HEK293 (cell line): Measurements from ENCODE around the gene OAS2.

Experiments used
- CTCF ChIP-seq: fragments of 450-650 bp; formaldehyde crosslinking; IDR thresholded peaks from 2 replicates; pipeline ENCODE4 v1.5.1; 2016; ENCODE audit warnings: missing biosample characterization, missing genetic modification characterization
- IKZF3 ChIP-seq: fragments of 450-650 bp; IDR thresholded peaks from 2 replicates; pipeline ENCODE4 v1.5.0; 2018; ENCODE audit warnings: missing biosample characterization, mild to moderate bottlenecking, missing genetic modification characterization, moderate library complexity
- TCF7L2 ChIP-seq: IDR thresholded peaks from 2 replicates; pipeline ENCODE4 v1.6.1; 2011; ENCODE audit warnings: low read depth, mild to moderate bottlenecking, inconsistent platforms, low read length, moderate library complexity, borderline replicate concordance
- ZNF10 ChIP-seq: fragments of 450-650 bp; formaldehyde crosslinking; IDR thresholded peaks from 2 replicates; pipeline ENCODE4 v1.5.1; 2017; ENCODE audit warnings: missing biosample characterization, missing genetic modification characterization
- ZNF18 ChIP-seq: fragments of 450-650 bp; formaldehyde crosslinking; IDR thresholded peaks from 2 replicates; pipeline ENCODE4 v1.5.1; 2016; ENCODE audit warnings: missing biosample characterization, missing genetic modification characterization
- ZNF184 ChIP-seq: fragments of 450-650 bp; IDR thresholded peaks from 2 replicates; pipeline ENCODE4 v1.5.1; 2018; ENCODE audit warnings: missing biosample characterization, mild to moderate bottlenecking, missing genetic modification characterization
- ZNF623 ChIP-seq: fragments of 450-650 bp; formaldehyde crosslinking; IDR thresholded peaks from 2 replicates; pipeline ENCODE4 v1.5.1; 2016; ENCODE audit warnings: missing biosample characterization, missing genetic modification characterization
- TF ChIP-seq, protein P1 (sequence below): fragments of 450-650 bp; formaldehyde crosslinking; IDR thresholded peaks from 2 replicates; pipeline ENCODE4 v1.5.1; 2016; ENCODE audit warnings: missing biosample characterization, missing genetic modification characterization

DNA sequence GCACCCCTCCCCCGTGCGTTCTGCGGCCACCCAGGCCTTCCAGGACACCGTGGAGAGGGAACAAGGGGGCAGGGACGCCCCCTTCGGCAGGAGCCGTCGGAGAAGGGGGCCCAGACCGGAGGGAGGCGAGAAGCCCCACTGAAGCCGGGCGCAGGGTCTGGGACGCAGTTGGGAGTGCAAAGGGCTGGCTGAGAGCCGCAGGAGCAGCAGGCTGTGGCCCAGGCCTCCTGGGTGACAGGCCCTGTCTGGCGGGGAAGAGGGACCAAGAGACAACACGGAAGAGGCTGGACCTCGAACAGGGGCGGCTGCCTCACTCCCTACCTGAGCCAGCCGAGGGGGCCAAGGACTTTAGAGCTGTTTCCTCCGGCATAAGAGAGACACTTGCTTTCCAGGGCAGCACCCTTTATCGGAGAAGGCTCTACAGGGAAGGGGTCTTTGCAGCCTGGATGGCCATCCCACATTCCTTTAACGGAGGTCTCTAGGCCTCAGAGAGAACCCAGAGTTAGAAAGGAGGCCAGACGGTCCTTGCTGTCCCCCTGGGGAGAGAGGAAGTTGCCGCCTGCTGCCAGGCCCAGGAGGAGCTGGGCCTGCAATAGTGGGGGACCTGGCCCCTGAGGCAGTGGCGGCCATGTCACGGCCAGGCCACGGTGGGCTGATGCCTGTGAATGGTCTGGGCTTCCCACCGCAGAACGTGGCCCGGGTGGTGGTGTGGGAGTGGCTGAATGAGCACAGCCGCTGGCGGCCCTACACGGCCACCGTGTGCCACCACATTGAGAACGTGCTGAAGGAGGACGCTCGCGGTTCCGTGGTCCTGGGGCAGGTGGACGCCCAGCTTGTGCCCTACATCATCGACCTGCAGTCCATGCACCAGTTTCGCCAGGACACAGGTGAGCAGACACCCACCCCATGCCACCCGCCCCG lies 79.5 kb downstream of the OAS2 start:
- no peak for TF ChIP-seq ZNF10 (tag by site-specific recombination)
- TF ChIP-seq ZNF623 (tag by site-specific recombination) = no peak
- no peak for TF ChIP-seq TCF7L2
- no peak for TF ChIP-seq CTCF (tag by site-specific recombination)
- no peak for TF ChIP-seq ZNF184
- no peak for TF ChIP-seq ZNF18 (tag by site-specific recombination)
- TF ChIP-seq, protein P1, sequence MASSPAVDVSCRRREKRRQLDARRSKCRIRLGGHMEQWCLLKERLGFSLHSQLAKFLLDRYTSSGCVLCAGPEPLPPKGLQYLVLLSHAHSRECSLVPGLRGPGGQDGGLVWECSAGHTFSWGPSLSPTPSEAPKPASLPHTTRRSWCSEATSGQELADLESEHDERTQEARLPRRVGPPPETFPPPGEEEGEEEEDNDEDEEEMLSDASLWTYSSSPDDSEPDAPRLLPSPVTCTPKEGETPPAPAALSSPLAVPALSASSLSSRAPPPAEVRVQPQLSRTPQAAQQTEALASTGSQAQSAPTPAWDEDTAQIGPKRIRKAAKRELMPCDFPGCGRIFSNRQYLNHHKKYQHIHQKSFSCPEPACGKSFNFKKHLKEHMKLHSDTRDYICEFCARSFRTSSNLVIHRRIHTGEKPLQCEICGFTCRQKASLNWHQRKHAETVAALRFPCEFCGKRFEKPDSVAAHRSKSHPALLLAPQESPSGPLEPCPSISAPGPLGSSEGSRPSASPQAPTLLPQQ (tag by site-specific recombination) = no peak
- no peak for TF ChIP-seq IKZF3 (tag by site-specific recombination)
